Measurements from ENCODE around the gene FAF2. TPM values are rescaled to one million over a fixed set of nuclear protein-coding genes. Genes with fewer than 3 reads are reported as not detected.
"Not testable (repeated sequence)": the region's sequence is repeated elsewhere in the genome, so short reads cannot be mapped to it uniquely, and the experiment has no call there.

FAF2 gene
- total RNA-seq, 2 experiments from 2014 or later = 36.2 to 38.7 TPM

DNA sequence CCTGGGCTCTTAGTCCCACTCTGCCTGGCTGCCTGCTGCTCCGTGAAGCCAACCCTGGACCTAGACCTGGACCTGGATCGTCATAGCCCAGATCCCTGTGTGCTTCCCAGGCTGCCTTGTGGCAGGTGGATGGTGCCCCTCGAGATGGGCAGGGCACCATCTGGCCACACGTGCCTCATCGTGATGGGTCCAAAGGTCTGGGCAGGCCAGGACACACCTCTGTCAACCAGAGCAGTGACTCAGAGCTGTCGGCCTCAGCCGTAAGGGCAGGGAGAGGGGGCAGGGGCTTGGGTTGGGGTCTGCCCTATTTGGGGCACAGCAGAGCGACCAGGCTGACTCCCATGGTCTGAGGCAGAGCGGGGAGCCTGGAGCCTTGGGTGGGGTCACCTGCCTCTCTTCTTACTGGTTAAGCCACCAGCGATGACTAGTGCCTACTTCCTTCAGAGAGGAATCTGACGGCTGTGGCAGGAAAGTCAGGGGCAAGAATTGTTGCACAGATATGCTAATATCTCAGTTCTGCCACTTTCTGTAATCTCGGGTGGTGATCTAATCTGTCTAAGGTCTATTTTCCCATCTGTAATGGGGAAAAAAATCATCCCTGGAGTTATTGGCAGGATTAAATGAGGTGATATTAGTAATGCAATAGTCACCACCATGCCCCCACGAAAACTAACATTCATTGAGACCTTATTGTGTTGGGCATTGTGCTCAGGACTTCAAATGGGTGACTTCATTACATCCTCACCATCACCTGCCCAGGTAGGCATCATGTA is 97.7 kb downstream of the FAF2 start:
- no peak for DNase-seq
- POLR2A ChIA-PET = interaction anchor here (1.0 to 5.0 kb wide), 2 partner anchors 12 to 14 kb away, joined by 3 to 145 read pairs; no protein-coding TSS in a partner anchor
- Mint-ChIP-seq H3K4me1 (peaks cover 56% of the 10 kb centered on the region), H3K27ac (no peak overlapping the region), H3K27me3 (no peaks in the 10 kb centered on the region), H3K36me3 (ENCODE audit: low read depth) (peaks cover 8% of the 10 kb centered on the region), H3K9me3 (no peaks in the 10 kb centered on the region), H3K4me3 (no peak overlapping the region)
- CTCF ChIA-PET = no interaction called here

DNA sequence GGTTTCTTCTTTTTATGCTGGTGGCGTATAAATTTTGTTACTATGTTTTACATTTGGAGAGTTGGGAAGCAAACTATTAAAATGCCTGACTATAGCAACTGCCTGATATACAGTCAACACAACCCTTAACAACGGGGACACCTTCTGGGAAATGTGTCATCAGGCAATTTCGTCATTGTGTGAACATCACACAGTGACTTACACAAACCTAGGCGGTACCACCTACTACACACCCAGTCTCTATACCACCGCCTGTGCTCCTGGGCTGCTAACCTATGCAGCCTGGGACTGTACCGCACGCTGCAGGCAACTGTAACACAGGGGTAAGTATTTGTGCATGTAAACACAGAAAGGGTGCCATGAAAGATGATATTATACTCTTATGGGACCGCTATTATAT is 99.6 kb downstream of the FAF2 start:
- H3K9me3 Mint-ChIP-seq = no peaks in the 10 kb centered on the region
- ChIA-PET CTCF (interaction anchor here (1.1 to 1.6 kb wide), 3 partner anchors 10 to 100 kb away, joined by 3 to 8 read pairs (median 4); partner anchors contain the start of genes FAF2 and RNF44), POLR2A (interaction anchor here (1.0 kb wide), 1 partner anchor 11 kb away, joined by 3 read pairs; the partner anchor contains the start of gene RNF44)
- peaks cover 42% of the 10 kb centered on the region for H3K4me1 Mint-ChIP-seq
- DNase-seq = no peak
- H3K27me3 Mint-ChIP-seq = no peaks in the 10 kb centered on the region
- H3K4me3 Mint-ChIP-seq = no peak overlapping the region
- peaks cover 8% of the 10 kb centered on the region for H3K36me3 Mint-ChIP-seq (ENCODE audit: low read depth)
- H3K27ac Mint-ChIP-seq = no peak overlapping the region

DNA sequence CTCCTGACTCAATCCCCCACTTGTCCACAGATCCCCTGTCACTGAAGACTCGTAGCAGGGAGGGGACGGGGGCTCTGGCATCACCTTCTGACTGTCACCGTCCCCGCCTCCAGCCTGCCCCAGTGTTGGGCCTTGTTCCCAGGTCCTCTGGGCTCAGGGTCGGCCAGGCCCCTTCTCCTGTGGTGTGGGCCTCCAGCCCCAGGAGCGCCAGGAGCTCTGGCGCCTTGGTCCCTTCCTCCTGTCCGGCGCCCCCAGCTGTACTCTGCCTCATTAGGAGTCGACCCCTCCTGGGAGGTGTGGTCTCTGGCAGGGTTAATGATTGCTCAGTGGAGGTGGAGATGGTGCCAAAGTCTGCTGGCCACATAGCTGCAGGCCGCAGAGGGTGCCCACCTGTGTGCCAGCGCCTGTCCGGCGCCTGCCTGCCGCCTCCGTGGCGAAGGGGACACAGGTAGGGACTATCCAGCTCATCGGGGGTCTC is 100.8 kb downstream of the FAF2 start, which contains the start of gene CDHR2:
TSS of gene CDHR2 (plus strand) at position 376 of the 478 bp plus-strand sequence. CDS start 16,011 bp downstream, outside the sequence.
- H3K27ac Mint-ChIP-seq = no peak within 1 kb of the TSS
- POLR2A ChIA-PET = interaction anchor here (1.2 to 2.1 kb wide), 2 partner anchors 10 to 15 kb away, joined by 3 to 8 read pairs; no protein-coding TSS in a partner anchor

DNA sequence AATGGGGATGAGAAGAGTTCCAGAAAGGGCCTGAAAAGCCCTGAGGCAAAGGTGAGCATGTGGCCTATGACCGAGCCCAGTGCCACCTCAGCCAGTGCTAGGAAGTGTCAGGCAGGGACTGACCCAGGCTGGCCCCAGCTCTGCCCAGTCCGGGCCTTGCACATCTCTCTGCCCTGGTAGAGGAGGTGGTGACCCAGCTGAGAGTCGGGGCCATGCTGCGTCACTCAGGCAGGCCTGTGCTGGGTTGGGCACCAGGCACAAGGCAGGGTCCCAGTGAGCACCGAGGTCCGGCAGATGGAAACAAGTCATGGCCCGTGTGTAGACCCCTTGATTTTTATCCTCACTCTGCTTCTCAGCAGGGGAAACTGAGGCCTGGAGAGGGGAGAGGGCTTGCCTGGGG is 101.7 kb downstream of the FAF2 start:
- DNase-seq = no peak
- Mint-ChIP-seq H3K27me3 (no peaks in the 10 kb centered on the region), H3K36me3 (ENCODE audit: low read depth) (peaks cover 5% of the 10 kb centered on the region), H3K4me1 (peaks cover 51% of the 10 kb centered on the region), H3K4me3 (no peak overlapping the region), H3K27ac (no peak overlapping the region), H3K9me3 (no peaks in the 10 kb centered on the region)
- CTCF ChIA-PET = no interaction called here
- POLR2A ChIA-PET = interaction anchor here (0.6 to 2.1 kb wide), 3 partner anchors 11 to 141 kb away, joined by 3 to 8 read pairs (median 3); no protein-coding TSS in a partner anchor

More for the DNA sequence above, 100.8 kb downstream of the FAF2 start, which contains the start of gene CDHR2:
- CTCF ChIA-PET = no interaction called here
- Mint-ChIP-seq H3K36me3 (ENCODE audit: low read depth) (peaks cover 8% of the 10 kb centered on the region), H3K9me3 (no peaks in the 10 kb centered on the region), H3K4me3 (no peak within 1 kb of the TSS), H3K4me1 (peaks cover 50% of the 10 kb centered on the region), H3K27me3 (no peaks in the 10 kb centered on the region)
- no peak for DNase-seq

DNA sequence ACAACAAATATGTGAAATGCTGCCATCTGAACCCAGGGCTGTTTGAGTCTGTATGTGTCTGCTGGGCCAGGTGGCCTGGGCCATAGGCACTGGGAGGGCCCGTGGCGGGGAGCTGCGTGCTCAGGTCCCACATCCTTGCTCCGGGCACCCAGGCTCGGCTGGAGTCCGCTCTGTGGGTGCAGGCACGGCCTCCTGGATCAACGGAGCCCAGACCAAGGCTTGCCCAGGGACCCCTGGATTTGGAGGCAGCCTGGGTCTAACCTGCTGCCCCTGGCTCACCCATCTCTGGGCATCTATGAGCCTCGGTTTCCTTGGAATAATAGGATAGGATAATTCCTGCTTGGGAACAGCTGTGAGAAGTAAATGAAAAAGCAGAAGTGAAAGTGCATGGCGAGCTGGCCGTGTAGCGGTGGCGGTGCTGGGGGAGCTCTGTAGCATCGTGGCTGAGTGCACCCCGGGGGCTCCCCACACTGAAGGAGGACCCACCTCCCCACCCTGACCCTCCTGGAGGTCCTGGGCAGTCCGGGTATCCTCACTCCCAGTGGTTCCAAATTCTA is 102.2 kb downstream of the FAF2 start:
- CTCF ChIA-PET = interaction anchor here (0.6 to 1.1 kb wide), 2 partner anchors 103 to 912 kb away, joined by 3 read pairs; no protein-coding TSS in a partner anchor
- no peaks in the 10 kb centered on the region for H3K9me3 Mint-ChIP-seq

DNA sequence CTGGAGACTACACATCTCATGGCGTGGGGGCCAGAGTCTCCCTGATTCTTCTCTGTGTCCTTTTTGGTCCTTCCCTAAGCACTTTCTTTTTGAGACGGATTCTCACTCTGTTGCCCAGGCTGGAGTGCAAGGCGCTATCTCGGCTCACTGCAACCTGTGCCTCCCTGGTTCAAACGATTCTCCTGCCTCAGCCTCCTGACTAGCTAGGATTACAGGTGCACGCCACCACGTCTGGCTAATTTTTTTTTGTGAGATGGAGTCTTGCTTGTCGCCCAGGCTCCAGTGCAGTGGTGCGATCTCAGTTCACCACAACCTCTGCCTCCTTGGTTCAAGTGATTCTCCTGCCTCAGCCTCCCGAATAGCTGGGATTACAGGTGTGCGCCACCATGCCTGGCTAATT is 102.8 kb downstream of the FAF2 start:
- H3K4me3 Mint-ChIP-seq; H3K9me3 Mint-ChIP-seq; DNase-seq; H3K27ac Mint-ChIP-seq; H3K27me3 Mint-ChIP-seq; H3K36me3 Mint-ChIP-seq (ENCODE audit: low read depth): not testable (repeated sequence)
- POLR2A ChIA-PET = interaction anchor here (2.1 kb wide), 1 partner anchor 17 kb away, joined by 8 read pairs; no protein-coding TSS in a partner anchor
- H3K4me1 Mint-ChIP-seq = peaks cover 51% of the 10 kb centered on the region
- CTCF ChIA-PET = interaction anchor here (0.6 to 1.1 kb wide), 3 partner anchors 22 to 913 kb away, joined by 3 to 4 read pairs (median 3); no protein-coding TSS in a partner anchor

More for the DNA sequence above, 102.2 kb downstream of the FAF2 start:
- POLR2A ChIA-PET = interaction anchor here (0.6 to 2.1 kb wide), 2 partner anchors 16 to 141 kb away, joined by 3 to 8 read pairs; no protein-coding TSS in a partner anchor
- peaks cover 51% of the 10 kb centered on the region for H3K4me1 Mint-ChIP-seq
- no peaks in the 10 kb centered on the region for H3K27me3 Mint-ChIP-seq
- H3K27ac Mint-ChIP-seq = no peak overlapping the region
- no peak for DNase-seq
- peaks cover under 1% of the 10 kb centered on the region for H3K36me3 Mint-ChIP-seq (ENCODE audit: low read depth)
- peak overlapping the region; percentile 27 for H3K4me3 Mint-ChIP-seq

DNA sequence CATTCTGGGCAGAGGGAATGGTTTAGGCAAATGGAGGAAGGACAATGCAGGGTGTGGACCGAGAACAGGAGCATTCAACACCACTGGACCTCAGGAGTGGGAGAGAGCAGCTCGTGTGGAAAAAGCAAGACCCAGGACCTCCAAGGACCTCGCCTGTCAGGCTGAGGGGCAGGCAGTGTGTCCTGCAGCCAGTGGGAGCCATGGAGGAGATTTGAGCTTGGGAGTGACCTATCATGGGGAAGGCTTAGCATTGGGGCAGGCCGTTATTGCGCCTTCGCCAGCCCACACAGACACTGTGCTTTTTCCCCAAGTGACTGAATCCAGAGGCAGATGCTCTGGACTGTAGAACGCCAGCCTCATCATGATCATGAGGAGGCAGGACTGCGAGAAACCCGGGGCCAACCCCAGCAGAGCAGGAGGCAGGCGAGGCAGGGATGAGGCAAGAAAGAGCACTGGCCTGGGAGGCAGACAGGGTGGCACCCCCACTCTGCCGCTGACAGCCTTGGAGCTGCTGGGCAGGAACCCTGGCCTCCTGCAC is 104.2 kb downstream of the FAF2 start:
- Mint-ChIP-seq H3K27ac (no peak overlapping the region), H3K27me3 (no peaks in the 10 kb centered on the region), H3K4me3 (no peak overlapping the region), H3K4me1 (peaks cover 56% of the 10 kb centered on the region), H3K36me3 (ENCODE audit: low read depth) (no peaks in the 10 kb centered on the region), H3K9me3 (no peaks in the 10 kb centered on the region)
- no peak for DNase-seq
- POLR2A ChIA-PET = interaction anchor here (1.0 to 4.5 kb wide), 3 partner anchors 10 to 17 kb away, joined by 3 to 46 read pairs (median 3); partner anchors contain the start of gene RNF44
- CTCF ChIA-PET = no interaction called here

DNA sequence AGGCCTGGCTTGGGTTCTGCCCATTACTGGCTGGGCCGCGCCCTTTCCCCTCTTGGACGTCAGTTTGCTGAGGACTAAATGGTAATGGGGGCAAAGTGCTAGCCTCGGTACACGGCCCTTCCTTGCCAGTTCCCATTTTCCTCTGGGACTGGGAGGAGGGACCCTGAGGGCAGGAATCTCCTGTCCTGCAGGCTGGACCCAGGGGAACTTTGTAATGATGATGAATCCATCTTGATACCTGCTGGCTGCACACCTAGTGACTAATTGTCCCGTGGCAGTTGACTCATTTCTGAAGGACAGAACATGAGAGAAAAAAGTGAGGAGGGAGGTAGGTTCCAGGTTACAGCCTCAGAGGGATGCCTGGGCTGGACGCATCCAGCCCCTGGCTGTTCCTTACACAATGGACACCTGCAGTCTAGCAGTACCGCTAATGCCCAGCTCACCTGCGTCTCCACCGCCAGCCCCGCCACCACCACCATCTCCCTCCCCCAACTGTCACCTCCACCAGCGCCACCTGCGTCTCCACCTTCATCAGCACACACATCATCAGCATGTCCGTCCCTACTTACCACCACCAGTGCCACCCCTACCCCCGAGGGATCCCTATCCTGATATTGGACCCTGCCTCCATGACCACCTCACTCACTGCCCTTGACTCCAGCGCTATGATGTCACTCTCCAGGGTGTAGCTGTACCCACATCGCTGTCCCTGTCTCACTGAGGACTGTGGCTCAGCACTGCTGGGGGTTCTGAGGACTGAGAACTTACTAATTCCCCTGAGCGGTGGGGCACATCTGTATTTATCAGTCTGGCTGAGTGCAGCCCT is 105.3 kb downstream of the FAF2 start:
- no peaks in the 10 kb centered on the region for H3K9me3 Mint-ChIP-seq
- H3K27me3 Mint-ChIP-seq = no peaks in the 10 kb centered on the region
- H3K4me1 Mint-ChIP-seq = peaks cover 48% of the 10 kb centered on the region
- no peaks in the 10 kb centered on the region for H3K36me3 Mint-ChIP-seq (ENCODE audit: low read depth)
- CTCF ChIA-PET = interaction anchor here (1.8 to 2.3 kb wide), 2 partner anchors 10 to 21 kb away, joined by 9 to 10 read pairs; no protein-coding TSS in a partner anchor
- no peak overlapping the region for H3K4me3 Mint-ChIP-seq
- H3K27ac Mint-ChIP-seq = no peak overlapping the region
- POLR2A ChIA-PET = interaction anchor here (0.7 to 4.5 kb wide), 3 partner anchors 11 to 22 kb away, joined by 3 to 46 read pairs (median 4); no protein-coding TSS in a partner anchor
- DNase-seq = no peak

DNA sequence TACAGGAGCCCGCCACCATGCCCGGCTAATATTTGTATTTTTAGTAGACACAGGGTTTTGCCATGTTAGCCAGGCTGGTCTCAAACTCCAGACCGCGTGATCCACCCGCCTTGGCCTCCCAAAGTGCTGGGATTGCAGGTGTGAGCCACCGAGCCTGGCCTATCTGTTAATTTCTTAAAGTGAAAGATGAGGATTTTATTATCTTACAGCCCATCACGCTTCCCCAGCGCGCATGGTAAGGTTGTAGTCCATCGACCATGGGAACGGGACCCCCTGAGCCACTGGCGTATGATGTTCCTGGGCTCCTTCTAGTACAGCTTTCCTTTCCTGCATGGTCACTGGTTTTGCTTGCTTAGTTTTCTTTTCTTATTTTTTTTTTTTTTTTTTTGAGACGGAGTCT is 109.7 kb downstream of the FAF2 start:
- H3K27ac Mint-ChIP-seq = no peak overlapping the region
- peaks cover 55% of the 10 kb centered on the region for H3K4me1 Mint-ChIP-seq
- H3K4me3 Mint-ChIP-seq = no peak overlapping the region
- H3K27me3 Mint-ChIP-seq = peaks cover 7% of the 10 kb centered on the region
- no peaks in the 10 kb centered on the region for H3K9me3 Mint-ChIP-seq
- no peaks in the 10 kb centered on the region for H3K36me3 Mint-ChIP-seq (ENCODE audit: low read depth)
- DNase-seq = no peak
- CTCF ChIA-PET = interaction anchor here (1.1 to 1.8 kb wide), 3 partner anchors 14 to 140 kb away, joined by 5 to 6 read pairs (median 6); no protein-coding TSS in a partner anchor
- POLR2A ChIA-PET = interaction anchor here (1.3 to 1.7 kb wide), 2 partner anchors 15 to 141 kb away, joined by 3 to 7 read pairs; partner anchors contain the start of gene CLTB
